NCI-H1694 (cell line): ENCODE measurements around the gene NLN.
A peak's percentile ranks its signal among the peaks of the same experiment; 100 is the strongest.
"Not testable (repeated sequence)": the region's sequence is repeated elsewhere in the genome, so short reads cannot be mapped to it uniquely, and the experiment has no call there.

Experiments used
- DNase-seq: peaks from one replicate; lab custom pipeline; 2025; lab: John Stamatoyannopoulos, UW

The NLN gene

DNA sequence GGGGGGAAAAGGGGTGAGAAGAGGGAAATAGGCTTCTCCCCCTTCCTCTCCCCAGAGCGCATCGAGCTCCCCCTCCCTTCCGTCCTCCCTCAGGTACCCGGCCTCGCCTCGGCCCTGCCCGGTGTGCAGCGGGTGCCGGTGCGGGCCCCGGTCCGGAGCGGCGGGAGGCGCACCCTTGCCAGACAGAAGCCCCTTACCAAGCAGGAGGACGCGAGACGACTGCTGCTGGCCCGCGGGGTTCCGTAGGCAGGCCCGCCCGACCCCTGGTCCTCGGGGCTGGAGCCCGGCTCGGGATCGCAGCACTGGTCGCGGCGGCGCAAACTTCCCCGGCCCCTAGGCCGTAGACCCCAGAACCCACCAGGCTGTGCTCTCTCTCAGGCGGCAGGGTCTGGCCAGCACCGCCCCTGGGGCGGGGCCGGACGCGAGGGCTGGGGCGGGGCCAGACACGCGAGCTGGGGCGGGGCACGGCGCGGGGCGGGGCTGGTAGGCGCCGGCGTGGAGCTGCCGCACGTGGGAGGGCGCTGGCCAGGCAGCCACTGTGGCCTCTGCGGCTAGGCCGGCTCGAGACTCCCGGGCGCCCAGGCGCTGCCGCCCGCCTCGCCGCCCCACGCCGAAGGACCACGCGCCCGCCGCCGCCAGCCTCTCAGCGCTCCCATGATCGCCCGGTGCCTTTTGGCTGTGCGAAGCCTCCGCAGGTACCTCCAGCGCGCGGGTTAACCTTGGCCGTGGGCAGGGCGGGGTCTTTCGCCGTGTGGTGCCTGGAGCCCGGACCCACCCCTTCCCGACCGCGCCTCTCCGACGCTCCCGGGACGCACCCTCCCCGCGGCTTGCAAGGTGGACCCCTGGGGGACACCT is at the start of gene NLN, which contains the start of gene SGTB:
TSS of gene NLN (plus strand) at position 486 of the 855 bp plus-strand sequence. CDS start at position 655, 169 bp downstream.
TSS of gene SGTB (minus strand) at position 390 of the 855 bp plus-strand sequence. CDS start 1,302 bp downstream, outside the sequence.
- DNase-seq: peak; percentile 36

DNA sequence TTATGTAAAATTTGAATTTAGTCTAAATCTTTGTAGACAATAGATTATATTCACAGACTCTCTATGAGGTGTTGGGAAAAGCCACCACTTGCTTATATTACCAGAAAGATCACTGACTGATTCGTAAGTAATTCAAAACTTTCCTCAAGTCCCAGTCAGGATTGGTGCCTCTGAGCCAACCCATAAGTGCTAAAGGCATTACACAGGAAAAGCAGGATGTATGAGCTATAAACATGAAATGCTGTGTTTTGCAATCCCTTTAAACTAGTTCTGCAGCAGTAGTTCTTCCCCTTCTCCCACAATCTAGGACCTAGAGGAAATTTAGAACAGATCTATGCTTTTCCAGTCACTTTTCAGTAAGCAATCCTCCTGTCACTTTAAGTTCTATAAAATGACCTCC is 49.2 kb upstream of the NLN start:
- no peak for DNase-seq

DNA sequence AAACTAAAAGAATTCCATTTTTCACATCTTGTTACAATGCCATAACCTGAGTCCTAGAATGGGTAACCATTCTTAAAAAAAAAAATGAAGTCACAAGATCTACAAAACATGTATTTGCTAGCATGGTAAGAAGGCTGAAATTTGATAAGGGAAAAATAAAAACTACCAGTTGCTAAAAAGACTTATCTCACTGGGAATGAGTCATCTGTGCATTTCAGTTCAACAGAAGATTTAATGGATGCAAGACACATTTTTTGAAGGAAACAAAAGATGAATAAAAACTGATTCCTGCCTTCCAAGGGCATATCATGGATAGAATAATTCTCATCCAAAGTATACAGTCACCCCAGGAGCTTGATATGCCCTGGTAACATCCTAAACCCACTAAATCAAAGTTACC is 47.3 kb upstream of the NLN start:
- no peak for DNase-seq

DNA sequence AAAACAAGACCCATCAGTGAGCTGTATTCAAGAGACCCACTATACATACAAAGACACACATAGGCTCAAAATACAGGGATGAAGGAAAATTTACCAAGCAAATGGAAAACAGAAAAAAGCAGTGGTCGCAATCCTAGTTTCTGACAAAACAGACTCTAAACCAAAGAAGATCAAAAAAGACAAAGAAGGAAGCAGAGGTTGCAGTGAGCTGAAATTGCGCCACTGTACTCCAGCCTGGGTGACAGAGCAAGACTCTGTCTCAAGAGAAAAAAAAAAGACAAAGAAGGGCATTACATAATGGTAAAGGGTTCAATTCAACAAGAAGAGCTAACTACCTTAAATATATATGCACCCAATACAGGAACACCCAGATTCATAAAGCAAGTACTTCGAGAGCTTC is 45.9 kb upstream of the NLN start:
- not testable (repeated sequence) for DNase-seq

DNA sequence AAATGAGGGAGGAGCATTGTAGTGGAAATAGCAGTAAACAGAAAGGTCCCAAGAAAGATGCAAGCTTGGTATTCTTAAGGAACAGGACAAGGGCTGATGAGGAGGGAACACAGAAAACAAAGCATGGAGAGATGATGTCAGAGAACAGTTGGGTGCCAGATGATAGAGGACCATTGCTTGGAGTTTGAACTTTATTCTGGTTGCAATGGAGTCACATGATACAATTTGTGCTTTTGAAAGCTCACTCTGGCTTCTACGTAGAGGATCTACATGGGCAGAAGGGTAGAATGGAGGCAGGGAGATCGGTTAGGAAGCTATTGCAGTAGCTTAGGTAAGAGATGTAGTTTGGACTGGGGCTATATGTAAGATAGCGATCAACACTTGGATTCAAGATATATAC is 39.9 kb upstream of the NLN start:
- no peak for DNase-seq

DNA sequence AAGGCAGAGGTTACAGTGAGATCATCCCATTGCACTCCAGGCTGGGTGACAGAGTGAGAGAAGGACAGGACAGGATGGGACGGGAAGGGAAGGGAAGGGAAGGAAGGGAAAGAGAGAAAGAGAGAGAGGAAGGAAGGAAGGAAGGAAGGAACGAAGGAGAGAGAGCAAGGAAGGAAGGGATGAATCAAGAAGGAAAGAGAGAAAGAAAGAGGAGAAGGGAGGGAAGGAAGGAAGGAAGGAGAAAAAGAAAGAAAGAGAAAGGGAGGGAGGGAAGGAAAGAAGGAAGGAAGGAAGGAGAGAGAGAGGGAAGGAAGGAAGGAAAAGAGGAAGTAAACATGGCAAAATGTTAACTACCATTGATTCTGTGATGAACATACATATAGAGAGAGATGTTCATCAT is 28.9 kb upstream of the NLN start:
- DNase-seq: no peak

DNA sequence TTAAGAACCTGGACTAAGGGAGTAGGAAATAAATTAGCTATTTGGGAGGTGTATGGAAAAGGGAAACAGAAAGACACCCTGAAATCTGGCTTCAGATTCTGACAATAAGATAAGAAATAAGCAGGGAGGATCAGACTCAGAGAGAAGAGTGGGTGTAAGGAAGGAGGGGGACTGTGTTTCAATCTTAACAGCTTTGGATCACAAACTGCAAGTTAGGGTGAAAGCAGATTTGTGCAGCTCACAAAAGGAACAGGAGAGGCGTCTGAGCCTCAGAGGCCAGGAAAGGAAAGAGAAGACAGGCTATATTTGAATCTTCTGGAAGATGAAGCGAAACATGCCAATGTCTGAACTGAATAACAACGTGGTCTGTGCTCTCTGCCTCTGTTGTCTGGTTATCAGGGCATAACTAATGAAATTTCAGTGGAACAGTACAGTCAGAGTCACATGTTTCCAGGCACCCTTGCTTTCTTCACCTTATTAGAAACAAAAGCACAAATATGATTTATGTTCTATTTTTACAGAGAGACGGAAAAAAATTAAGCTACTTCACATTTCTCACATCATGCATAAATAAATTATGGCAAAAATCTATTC is 26.7 kb upstream of the NLN start:
- DNase-seq: no peak

DNA sequence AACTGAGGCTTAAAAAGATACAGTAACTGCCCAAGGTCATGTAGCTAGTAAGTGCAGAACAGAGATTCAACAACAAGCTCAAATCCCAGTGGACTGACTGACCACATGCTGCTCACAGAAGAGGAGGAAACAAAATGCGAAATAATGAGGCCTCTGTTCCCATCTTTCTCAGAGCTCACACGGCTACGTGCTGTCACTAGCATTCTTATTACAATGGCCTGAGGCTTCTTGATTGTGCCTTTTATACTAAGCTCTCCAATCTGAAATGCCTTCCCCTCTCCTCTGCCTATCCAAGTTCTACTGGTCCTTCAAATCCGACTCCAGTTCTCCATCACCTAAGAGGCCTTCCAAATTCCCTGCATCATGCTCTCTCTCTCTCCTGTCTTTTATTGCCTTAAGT is 26.1 kb upstream of the NLN start:
- no peak for DNase-seq

DNA sequence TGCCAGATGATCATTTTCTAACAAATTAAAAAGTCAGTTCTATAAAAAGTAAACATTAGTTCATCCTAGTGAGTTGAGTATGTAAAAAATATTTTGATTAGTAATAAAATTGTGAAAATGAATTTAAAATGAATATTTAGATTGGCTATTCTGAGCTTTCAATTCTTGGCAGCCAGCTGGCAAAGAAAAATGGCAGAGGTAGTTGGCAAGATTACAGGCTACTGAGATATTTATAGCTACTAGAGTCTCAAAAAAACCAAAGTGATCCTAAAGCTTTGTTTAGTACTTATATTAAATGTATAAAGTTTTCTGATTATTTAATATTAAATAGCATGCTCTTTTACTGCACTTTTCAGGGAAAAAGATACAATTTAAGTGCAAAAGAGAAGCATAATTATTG is 25.1 kb upstream of the NLN start:
- no peak for DNase-seq

DNA sequence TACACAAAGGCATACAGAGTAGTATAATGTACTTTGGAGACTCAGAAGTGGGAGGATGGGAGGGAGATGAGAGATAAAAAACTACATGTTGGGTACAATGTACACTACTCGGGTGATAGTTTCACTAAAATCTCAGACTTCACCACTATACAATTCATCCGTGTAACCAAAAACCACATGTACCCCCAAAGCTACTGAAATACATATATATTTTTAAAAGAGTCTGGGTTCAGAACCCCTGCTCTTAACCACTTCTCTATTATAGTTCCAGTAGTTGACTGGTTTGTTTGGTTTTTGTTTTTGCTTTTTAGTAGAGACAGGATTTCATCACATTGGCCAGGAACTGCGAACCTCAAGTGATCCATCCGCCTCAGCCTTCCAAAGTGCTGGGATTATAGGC is 22.7 kb upstream of the NLN start:
- no peak for DNase-seq

DNA sequence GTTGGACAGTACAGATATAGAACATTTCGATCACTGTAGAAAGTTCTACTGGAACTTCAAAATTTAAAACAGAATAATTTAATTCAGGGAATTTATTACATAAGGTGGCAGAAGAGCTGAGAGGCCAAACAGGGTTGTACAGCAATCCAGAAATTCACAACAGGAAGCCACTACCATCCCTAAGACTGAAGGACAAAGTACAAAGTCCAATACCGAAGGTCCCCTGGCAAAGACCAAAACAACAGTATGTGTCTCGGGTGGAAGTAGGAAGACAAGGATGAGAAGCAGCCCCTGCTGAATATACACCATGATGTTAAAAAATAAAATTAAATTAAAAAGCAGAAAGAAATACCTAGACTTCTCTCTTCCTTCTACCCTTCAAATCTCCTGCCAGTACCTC is 20.0 kb upstream of the NLN start:
- DNase-seq: no peak

DNA sequence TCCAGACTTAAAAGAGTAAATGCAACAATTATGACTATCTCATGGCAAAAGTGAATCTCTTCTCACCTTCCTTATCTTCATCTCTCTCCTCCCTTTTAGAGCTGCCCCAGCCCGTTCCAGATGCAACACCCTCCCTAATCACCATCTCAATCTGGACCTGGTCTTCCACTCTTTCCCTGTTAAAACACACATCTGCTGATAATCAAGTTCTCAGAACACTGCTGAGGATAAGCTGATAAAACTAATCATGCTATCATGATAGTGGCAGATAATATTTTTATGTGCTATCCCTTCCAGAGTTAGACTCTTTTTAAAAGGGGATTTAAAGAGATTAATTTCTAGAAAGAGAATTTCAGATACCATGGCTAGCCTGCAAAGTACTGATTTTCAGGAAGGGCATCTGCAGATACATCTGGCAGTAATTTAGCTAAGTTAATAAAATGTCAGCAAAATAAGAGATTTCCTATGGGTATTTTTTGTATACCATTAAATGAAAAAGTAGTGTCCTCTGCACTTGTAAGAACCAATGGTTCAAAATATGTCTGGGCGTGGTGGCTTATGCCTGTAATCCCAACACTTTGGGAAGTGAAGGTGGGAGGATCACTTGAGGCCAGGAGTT is 17.3 kb upstream of the NLN start:
- no peak for DNase-seq

DNA sequence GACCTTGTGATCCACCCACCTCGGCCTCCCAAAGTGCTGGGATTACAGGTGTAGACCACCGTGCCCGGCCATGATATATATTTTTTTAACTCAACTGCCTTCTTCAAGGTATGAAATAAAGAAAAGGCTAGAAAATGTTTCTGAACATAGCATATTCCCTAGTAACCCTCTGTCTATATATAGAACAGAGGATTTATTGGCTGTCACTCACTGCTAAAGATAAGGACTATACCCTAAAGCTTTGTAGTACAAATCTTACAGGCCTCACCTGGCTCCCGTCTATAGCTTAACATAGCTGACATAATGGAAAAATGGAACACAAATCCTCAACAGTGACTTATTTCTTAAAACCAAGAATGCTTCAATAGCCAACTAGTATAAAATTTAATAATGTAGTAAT is 14.3 kb upstream of the NLN start:
- DNase-seq: no peak

DNA sequence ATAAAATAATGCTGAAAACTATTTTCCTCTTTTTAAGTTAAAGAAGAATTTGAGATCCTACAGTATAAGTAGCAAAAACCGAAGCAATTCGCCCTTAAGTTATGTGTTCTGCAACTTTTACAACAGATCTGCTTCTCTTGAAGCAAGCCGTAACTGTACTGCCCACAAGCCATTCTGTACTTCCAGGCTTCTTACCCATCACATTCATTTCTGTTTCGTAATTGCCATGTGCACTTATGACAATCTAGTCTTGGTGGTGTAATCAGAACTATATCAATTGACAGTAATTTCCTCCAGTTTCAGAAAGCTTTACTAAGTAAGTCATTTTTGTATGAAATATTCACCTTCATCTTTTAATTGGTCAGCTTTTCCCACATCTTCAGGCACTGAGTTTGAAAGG is 13.9 kb upstream of the NLN start:
- DNase-seq: no peak

DNA sequence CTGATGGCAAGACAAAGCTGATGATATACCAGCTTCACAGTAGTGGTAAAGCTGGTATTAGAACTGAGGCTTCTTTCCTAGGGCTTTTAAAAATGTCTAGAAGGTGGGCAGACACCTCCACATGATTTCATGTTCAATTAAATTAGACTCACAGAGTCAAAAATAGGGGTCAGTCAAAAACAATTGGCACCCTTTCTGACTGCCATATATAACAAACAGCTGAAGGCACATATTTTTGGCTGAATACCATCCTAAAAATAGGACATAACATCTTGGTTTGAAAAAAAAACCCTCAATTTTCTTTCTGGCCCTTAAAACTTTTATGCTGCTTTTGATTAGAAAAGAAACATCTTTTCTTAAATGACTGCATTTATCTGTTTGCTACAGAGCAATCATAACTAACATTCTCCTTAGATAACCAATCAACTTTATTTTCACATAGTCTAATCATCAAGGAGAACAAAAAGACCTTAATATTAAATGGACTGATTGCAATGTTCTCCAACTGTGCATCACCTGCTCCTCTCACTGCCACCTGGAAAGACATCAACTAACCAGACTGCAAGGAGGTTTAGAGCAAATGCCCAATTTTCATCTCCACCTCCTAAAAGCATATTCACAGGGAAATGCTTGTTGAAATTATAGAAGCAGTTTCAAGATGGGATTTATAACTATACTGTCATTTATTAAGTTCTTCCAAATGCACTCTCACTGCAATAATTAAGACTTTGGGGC is 3.3 kb upstream of the NLN start:
- no peak for DNase-seq

DNA sequence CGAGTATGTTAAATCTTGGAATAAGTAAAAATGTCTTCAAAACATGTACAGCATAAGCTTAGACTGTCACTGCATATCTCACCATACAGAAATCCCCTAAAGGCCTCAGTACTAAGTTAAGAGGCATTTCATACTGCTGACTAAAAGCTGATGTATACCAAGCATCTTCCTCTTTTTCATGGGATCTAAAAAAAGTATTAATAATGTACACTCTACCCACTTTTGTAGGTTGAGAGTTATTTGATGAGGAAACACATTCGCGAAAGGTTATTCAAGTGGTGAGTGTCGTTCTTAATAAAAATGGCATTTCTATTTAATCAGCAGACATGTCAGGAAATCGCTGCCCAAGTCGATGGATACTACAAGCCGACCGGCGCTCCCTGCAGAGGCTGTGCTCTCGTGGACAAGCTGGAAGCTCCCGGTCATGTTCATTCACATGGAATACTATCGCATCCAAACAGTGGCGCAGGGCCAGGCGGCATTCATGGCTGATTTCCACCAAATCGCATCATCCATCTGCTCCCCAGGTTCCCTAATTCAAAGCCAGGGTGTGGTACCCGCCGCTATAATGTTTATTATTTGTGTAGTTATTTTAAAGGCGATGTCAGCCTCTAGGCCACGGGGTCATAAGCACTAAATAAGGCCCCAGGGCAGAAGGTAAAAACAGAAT is 820 bp upstream of the NLN start:
- DNase-seq: peak; percentile 51

DNA sequence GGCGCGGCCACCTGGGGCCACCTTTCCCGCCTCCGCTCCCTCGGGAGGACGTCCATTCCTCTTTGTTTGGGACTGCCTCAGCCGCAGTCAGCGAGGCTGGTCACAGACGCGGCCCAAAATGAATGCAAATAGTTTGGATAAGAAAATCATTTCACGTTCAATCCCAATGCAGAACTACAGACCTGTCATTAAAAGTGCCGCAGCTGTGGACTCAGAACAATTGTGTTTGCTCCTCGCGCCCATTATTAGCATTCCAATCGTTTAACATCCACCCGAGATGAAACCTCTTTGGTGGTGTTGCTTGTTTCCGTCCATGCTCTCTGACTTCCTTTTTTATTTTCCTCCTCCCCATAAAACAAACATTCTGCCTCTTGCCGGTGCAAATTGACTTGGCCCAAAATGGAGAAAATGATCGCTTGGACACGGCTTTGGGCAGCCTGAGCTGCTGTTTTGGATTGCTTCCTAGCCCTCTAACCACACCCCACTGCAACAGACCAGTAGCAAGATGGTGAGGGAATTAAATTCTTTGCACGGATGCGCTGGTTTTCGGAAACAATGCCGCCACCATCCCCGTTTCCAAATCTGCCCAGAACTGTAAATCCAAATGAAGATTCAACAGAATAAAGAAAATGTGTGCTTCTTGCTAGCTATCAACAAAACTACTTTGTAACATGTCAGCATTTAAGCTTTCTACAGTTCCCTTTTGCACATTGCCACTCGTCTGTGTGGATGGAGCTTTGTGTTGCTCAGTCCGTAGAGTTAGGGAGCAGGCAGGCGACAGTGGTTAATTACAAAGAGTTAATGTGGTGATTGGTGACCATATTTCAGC is 784 bp downstream of the NLN start:
- no peak for DNase-seq

DNA sequence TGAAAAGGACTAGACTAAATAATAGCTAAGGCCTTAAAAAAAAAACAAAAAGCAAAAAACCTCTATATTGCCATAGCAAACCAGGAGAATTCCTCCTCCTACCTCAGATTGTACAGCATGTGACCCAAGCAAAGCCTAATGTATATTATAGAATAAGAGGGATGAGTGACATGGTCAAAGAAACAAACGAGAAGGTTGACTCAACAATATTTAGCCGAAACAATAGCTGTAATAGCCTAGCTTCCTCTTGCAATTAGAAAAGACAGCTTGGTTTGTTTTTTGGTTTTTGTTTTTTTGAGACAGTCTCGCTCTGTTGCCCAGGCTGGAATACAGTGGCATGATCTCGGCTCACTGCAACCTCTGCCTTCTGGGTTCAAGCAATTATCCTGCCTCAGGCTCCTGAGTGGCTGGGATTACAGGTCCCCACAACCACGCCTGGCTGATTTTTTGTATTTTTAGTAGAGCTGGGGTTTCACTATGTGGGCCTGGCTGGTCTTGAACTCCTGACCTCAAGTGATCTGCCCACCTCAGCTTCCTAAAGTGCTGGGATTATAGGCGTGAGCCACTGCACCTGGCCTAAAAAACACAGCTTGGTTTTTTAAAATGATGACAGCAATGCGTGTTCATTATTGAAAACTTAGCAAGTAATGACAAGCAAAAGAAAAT is 5.6 kb downstream of the NLN start:
- no peak for DNase-seq

DNA sequence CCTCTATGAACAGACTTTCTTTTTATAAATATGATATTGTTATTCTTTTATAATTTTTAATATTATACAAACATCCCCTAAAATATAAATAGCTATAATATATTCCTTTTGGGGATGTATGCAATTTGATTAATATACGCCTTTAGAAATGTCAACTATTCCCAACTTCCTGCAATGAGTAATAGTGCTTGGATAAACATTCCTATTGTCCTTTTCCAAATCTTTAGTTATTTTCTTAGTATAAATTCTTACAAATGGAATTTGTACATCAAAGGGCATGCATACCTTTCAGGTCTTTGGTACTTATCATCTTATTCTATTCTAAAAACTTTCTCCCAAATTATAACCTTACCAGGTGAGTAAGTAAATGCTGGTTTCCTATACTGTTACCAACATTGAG is 6.2 kb downstream of the NLN start:
- DNase-seq: no peak

DNA sequence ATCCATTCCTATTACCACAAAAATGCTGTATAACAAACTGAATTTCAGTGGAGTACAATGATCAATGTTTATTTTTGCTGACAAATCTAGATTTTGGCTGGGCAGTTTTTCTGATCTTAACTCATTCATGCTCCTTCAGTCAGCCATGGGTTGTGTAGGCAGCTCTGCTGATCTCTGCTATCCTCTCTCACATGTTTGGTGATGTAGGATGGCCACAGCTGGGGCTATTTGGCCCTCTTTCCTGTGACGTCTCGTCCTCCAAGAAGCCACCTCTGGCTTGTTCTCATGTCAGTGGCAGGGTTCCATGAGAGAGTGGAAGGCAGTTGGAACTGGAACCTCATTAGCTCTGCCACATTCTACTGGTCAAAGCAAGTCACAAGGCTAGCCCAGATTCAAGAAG is 8.9 kb downstream of the NLN start:
- DNase-seq: no peak
